Stimulated activated naive B cell treated with anti-CD40 and anti-IgM and Interleukin-4, amounts not matched to agents 10 μg/mL and 1 μg/mL and 100 μg/mL, for 72 hours (primary cell): Measurements from ENCODE around the gene ASTN2.

Experiments used
- ATAC-seq, 2 donors: fragments of 150-1000 bp; cut with Tn5 transposase; replicated peaks; 2 replicates each; pipeline ENCODE4 v1.10.0; 2021; ENCODE audit warnings: moderate library complexity in 1 of 2
- DNase-seq: peaks from one replicate; pipeline ENCODE4 v3.0.0; 2021
- H3K27ac Mint-ChIP-seq: one replicate; pipeline ENCODE4 v1.8.0; 2022; ENCODE audit warnings: mild to moderate bottlenecking, mixed read lengths
- H3K27me3 Mint-ChIP-seq, 2 donors: one replicate each; pipeline ENCODE4 v1.8.0; 2022; ENCODE audit warnings: mixed read lengths in 2 of 2
- H3K36me3 Mint-ChIP-seq, 2 donors: one replicate each; pipeline ENCODE4 v1.8.0; 2022; ENCODE audit warnings: mixed read lengths in 2 of 2, mild to moderate bottlenecking in 1 of 2
- H3K4me1 Mint-ChIP-seq, 2 donors: one replicate each; pipeline ENCODE4 v1.8.0; 2022; ENCODE audit warnings: mixed read lengths in 2 of 2, mild to moderate bottlenecking in 1 of 2
- H3K4me3 Mint-ChIP-seq, 2 donors: one replicate each; pipeline ENCODE4 v1.8.0; 2022; ENCODE audit warnings: mild to moderate bottlenecking in 2 of 2, mixed read lengths in 2 of 2, moderate library complexity in 1 of 2
- H3K9me3 Mint-ChIP-seq, 2 donors: one replicate each; pipeline ENCODE4 v1.8.0; 2022; ENCODE audit warnings: mixed read lengths in 2 of 2, mild to moderate bottlenecking in 1 of 2

ASTN2 gene

GRCh38 chr9:116984111-116984510 is 430.7 kb downstream of the ASTN2 start:
- no peaks in the 10 kb centered on the region for H3K36me3 Mint-ChIP-seq
- peaks cover 0 to 3% of the 10 kb centered on the region in 2 donors for H3K9me3 Mint-ChIP-seq
- H3K4me1 Mint-ChIP-seq, result no peaks in the 10 kb centered on the region
- H3K4me3 Mint-ChIP-seq, result no peak overlapping the region
- H3K27me3 Mint-ChIP-seq, result no peaks in the 10 kb centered on the region
- DNase-seq, result no peak
- no peak for ATAC-seq
- H3K27ac Mint-ChIP-seq, result no peak overlapping the region

DNA sequence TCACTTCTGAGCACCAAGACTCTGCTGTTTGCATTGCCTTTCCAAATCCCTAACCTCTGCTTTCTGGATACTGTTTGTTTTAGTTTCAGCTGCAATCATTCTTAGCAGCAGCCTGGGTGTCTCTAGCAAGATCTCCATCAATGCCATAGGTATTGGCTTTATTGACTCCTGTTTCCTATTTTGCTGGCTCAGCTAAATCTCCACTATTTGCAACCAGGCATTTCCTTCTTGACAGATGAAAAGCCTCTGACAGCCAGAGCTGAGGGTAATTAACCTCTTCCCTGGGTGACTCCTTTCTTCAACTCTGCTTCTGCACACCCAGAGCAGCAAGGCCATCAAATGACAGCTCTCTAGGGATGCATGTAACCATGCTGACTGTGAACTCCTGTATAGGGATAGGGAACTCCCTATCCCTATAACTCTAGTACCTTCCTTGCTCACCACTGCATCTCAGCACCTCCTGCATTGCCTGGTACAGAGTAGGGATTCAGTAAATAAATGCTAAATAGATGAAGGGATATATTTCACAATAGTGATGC is 434.2 kb downstream of the ASTN2 start:
- no peaks in the 10 kb centered on the region for H3K4me1 Mint-ChIP-seq
- no peaks in the 10 kb centered on the region for H3K27me3 Mint-ChIP-seq
- H3K36me3 Mint-ChIP-seq, result no peaks in the 10 kb centered on the region
- no peak overlapping the region for H3K4me3 Mint-ChIP-seq
- peaks cover 0 to 1% of the 10 kb centered on the region in 2 donors for H3K9me3 Mint-ChIP-seq
- DNase-seq (no peak), ATAC-seq (no peak)
- H3K27ac Mint-ChIP-seq, result no peak overlapping the region

DNA sequence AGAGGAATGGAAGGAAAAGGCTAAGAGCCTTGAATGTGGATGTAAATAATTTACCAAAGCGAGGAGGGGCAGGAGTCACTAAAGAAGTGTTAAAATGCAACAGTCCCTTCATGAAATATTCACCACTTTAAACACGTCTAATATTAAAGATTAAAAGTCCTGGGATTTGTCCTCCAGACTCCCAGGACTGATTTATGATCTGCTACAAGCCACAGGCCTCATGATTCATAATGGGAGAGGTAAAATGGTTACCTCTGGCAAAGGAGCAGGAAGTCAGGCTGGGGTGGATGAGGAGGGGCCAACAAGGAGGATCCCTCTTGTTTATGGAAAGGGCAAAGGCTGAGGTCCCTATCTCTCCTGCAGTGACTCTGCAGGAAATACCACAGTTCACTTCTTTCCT is 435.4 kb downstream of the ASTN2 start:
- Mint-ChIP-seq H3K4me1 (no peaks in the 10 kb centered on the region), H3K4me3 (no peak overlapping the region), H3K27me3 (no peaks in the 10 kb centered on the region), H3K27ac (no peak overlapping the region), H3K36me3 (no peaks in the 10 kb centered on the region), H3K9me3 (peaks cover 0 to 1% of the 10 kb centered on the region in 2 donors)
- DNase-seq, result no peak
- no peak for ATAC-seq

- peaks cover 0 to 1% of the 10 kb centered on the region in 2 donors for H3K9me3 Mint-ChIP-seq
- DNase-seq, result no peak
- H3K36me3 Mint-ChIP-seq, result no peaks in the 10 kb centered on the region
- no peak overlapping the region for H3K27ac Mint-ChIP-seq
- no peaks in the 10 kb centered on the region for H3K27me3 Mint-ChIP-seq
- H3K4me3 Mint-ChIP-seq, result no peak overlapping the region
- no peak for ATAC-seq
- no peaks in the 10 kb centered on the region for H3K4me1 Mint-ChIP-seq
These were observed 436.7 kb downstream of the ASTN2 start for GRCh38 chr9:116978155-116978554.

DNA sequence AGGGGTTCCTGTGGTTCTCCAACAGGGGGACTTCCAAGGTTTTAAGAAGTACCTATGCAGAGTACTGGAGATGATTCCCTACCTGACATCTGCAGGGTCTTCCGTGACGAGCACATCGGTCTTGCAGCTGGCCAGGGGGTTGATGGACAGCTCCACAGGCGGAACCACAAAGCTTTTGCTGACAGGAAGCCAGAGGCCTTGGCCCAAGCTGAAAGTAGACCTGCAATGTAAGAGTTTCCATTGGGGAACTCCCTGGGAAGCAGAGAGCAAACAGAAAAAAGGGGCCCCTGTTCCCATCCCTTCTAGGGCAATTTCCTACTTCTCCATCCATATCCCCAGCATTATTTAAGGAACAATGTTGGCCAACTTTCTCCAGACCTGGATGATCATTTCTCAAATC is 439.7 kb downstream of the ASTN2 start:
- Mint-ChIP-seq H3K27me3 (no peaks in the 10 kb centered on the region), H3K36me3 (no peaks in the 10 kb centered on the region), H3K4me1 (no peaks in the 10 kb centered on the region), H3K9me3 (no peaks in the 10 kb centered on the region), H3K4me3 (no peak overlapping the region), H3K27ac (no peak overlapping the region)
- ATAC-seq (no peak), DNase-seq (no peak)

DNA sequence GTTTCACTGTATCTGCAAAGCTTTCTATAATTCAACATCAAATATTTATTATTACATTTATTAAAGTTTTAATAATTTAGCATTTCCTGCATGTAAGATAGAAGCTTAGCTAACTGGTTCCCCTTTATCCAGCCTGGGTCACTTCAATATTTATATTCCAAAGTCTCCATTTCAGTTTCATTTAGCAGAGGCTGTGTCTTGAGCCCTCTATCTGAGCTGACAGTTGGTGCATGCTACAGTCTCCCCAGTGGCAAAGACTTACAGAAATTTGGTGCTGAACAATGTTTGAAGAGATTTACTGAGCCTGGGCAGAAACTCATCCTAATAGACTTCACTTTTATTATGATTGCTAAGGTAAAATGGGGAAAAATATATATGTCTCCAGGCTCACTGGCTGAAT is 448.7 kb downstream of the ASTN2 start:
- H3K27ac Mint-ChIP-seq, result no peak overlapping the region
- no peaks in the 10 kb centered on the region for H3K27me3 Mint-ChIP-seq
- H3K4me3 Mint-ChIP-seq, result no peak overlapping the region
- DNase-seq (no peak), ATAC-seq (no peak)
- H3K36me3 Mint-ChIP-seq, result no peaks in the 10 kb centered on the region
- H3K9me3 Mint-ChIP-seq, result peaks cover 0 to 3% of the 10 kb centered on the region in 2 donors
- no peaks in the 10 kb centered on the region for H3K4me1 Mint-ChIP-seq

DNA sequence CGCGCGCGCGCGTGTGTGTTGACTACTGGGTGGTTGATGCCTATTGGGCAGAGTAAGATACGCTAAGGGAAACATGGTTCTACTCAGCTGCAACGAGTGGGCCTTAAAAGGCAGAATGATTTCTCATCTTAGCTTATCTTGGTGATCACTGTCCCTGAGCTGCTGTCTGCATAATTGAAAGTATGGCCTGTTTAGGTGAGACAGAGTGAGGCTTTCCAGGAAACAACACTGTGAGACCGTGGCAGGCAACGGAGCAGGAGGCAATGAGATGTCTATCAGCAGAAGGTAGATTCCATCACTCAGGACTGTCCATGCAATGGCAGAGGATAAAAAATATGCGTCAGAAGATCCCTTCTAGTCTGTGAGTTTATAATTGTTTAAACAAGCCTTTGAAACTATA is 450.6 kb downstream of the ASTN2 start:
- H3K4me3 Mint-ChIP-seq, result no peak overlapping the region
- no peaks in the 10 kb centered on the region for H3K4me1 Mint-ChIP-seq
- H3K27ac Mint-ChIP-seq, result no peak overlapping the region
- peaks cover 0 to 2% of the 10 kb centered on the region in 2 donors for H3K27me3 Mint-ChIP-seq
- no peak for ATAC-seq
- no peaks in the 10 kb centered on the region for H3K36me3 Mint-ChIP-seq
- H3K9me3 Mint-ChIP-seq, result peaks cover 0 to 4% of the 10 kb centered on the region in 2 donors
- DNase-seq, result no peak

- H3K4me3 Mint-ChIP-seq, result no peak overlapping the region
- no peaks in the 10 kb centered on the region for H3K36me3 Mint-ChIP-seq
- peak overlapping the region; percentile 56 for H3K27ac Mint-ChIP-seq
- H3K27me3 Mint-ChIP-seq, result peaks cover 0 to 9% of the 10 kb centered on the region in 2 donors
- DNase-seq (no peak), ATAC-seq (peak in 1 of 2 donors; percentile 8)
- H3K4me1 Mint-ChIP-seq, result no peaks in the 10 kb centered on the region
- peaks cover 0 to 4% of the 10 kb centered on the region in 2 donors for H3K9me3 Mint-ChIP-seq
These were observed 455.0 kb downstream of the ASTN2 start for GRCh38 chr9:116959809-116960208.

DNA sequence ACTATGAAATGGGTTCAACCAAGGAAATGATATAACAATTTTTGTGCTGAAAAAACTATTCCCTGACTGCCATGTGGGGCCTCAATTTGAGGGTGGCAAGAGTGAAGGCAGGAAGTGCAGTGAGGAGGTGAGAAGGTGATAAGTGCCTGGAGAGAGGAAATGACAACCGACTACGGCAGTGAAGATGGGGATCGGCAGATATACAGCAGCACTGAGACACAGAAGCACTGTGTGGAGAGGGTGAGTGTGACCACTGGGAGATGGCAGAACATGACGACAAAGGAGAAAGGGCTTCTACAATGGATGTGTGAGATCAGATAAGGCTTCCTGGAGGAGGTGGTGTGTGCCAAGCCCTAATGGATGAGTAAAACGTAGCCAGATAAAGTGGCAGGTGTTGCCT is 456.0 kb downstream of the ASTN2 start:
- H3K27ac Mint-ChIP-seq, result no peak overlapping the region

GRCh38 chr9:116954731-116955130 is 460.1 kb downstream of the ASTN2 start:
- ATAC-seq, result no peak
- Mint-ChIP-seq H3K27ac (no peak overlapping the region), H3K27me3 (peaks cover 0 to 9% of the 10 kb centered on the region in 2 donors), H3K4me1 (no peaks in the 10 kb centered on the region), H3K9me3 (peaks cover 0 to 5% of the 10 kb centered on the region in 2 donors), H3K4me3 (no peak overlapping the region), H3K36me3 (no peaks in the 10 kb centered on the region)
- DNase-seq, result no peak

More for the DNA sequence above, 456.0 kb downstream of the ASTN2 start:
- Mint-ChIP-seq H3K4me3 (no peak overlapping the region), H3K4me1 (no peaks in the 10 kb centered on the region), H3K36me3 (no peaks in the 10 kb centered on the region), H3K9me3 (peaks cover 0 to 4% of the 10 kb centered on the region in 2 donors), H3K27me3 (peaks cover 0 to 9% of the 10 kb centered on the region in 2 donors)
- ATAC-seq, result no peak
- no peak for DNase-seq

DNA sequence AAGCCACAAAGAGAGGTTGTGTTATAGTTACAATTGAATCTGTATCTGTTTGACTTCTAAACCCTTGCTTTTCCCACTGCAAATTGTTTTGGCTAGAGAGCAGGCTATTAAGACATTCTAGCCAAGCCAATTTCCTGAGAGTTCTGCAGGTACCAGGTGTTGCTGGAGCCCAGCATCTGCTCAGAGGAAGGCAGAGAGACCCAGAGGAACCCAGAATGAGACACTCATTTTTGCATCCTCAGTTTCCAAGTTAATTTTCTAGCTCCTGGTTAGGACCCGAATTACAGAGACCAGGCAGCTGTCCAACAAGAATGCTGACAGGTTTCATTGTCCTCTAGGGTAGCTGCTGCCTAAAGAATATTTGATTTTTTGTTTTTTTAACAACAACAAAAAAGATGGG is 461.6 kb downstream of the ASTN2 start:
- ATAC-seq, result no peak
- H3K9me3 Mint-ChIP-seq, result peaks cover 3 to 5% of the 10 kb centered on the region in 2 donors
- DNase-seq, result no peak
- peaks cover 0 to 6% of the 10 kb centered on the region in 2 donors for H3K27me3 Mint-ChIP-seq
- H3K4me3 Mint-ChIP-seq, result no peak overlapping the region
- H3K27ac Mint-ChIP-seq, result no peak overlapping the region
- H3K36me3 Mint-ChIP-seq, result no peaks in the 10 kb centered on the region
- no peaks in the 10 kb centered on the region for H3K4me1 Mint-ChIP-seq

DNA sequence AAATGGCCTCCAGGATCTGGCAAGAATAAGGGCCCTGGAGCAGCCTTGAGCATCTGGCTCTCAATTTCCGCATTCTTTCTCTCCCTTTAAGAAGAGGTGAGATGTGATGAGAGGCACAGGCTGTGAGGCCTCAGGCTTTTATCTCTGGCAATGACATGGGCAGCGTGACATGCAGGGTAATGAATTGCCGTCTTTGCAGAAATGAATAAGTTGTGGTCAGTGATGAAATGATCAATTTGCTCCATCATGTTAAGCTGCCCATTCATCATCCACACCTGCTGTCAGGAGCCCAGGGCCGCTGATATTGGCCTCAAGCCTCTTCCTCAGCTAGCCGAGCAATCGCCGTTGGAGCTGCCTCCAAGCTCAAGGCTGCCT is 462.4 kb downstream of the ASTN2 start:
- DNase-seq (no peak), ATAC-seq (no peak)
- no peak overlapping the region for H3K27ac Mint-ChIP-seq
- H3K4me1 Mint-ChIP-seq, result no peaks in the 10 kb centered on the region
- no peak overlapping the region for H3K4me3 Mint-ChIP-seq
- peaks cover 0 to 6% of the 10 kb centered on the region in 2 donors for H3K27me3 Mint-ChIP-seq
- H3K36me3 Mint-ChIP-seq, result no peaks in the 10 kb centered on the region
- peaks cover 3 to 5% of the 10 kb centered on the region in 2 donors for H3K9me3 Mint-ChIP-seq

DNA sequence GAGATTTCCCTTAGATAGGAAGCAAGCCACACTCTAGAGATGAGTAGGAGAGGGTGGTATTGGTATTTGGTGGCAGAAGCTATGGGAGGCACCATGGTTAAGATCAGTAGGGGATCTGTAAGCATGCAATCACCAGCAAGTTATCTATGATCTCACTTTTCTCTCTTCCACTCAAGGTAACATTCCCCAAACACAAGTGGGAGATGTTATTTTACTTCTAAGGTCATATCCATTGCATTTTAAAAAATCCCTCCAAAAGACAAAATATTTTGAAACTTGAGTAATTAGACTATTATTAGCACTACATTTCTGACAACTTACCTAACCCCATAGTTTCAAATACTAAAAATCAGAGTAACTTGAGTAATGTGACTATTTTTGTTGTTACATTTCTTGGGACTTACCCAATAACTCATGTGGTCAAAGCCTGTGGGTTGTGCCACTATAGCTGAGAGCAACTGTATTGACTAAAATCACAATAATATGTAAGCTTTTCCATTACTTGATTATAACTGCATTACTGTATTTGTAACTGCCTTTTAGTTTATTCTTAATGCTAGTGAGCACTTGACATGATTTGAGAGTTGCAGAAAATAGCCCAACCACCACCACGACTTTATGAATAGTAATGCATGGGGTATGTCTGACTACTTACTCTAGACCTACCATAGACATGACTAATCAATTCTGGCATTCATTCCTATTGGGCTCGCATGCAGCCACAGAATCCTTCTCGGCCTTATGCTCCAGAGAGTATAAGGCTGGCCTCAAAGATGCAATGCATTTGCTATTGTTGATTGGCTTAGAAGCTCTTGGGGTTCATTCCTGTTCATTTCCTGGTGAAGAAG is 463.0 kb downstream of the ASTN2 start:
- H3K27ac Mint-ChIP-seq, result no peak overlapping the region
- H3K9me3 Mint-ChIP-seq, result peaks cover 3 to 5% of the 10 kb centered on the region in 2 donors
- H3K4me3 Mint-ChIP-seq, result no peak overlapping the region
- H3K36me3 Mint-ChIP-seq, result no peaks in the 10 kb centered on the region
- H3K27me3 Mint-ChIP-seq, result peaks cover 0 to 6% of the 10 kb centered on the region in 2 donors
- DNase-seq (no peak), ATAC-seq (peak; percentile 53 to 84)
- no peaks in the 10 kb centered on the region for H3K4me1 Mint-ChIP-seq

DNA sequence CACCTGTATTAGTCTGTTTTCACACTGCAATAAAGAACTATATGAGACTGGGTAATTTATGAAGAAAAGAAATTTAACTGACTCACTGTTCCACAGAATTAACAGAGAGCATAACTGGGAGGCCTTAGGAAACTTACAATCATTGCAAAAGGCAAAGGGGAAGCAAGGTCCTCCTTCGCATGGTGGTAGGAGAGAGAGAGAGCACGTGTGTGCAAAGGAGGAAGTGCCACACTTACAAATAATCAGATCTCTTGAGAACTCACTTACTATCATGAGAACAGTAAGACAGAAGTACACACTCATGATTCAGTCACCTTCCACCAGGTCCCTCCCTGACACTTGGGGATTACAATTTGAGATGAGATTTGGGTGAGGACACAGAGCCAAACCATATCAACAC is 469.0 kb downstream of the ASTN2 start:
- H3K27me3 Mint-ChIP-seq, result peaks cover 5 to 6% of the 10 kb centered on the region in 2 donors
- peaks cover 3 to 7% of the 10 kb centered on the region in 2 donors for H3K9me3 Mint-ChIP-seq
- H3K36me3 Mint-ChIP-seq, result no peaks in the 10 kb centered on the region
- no peak overlapping the region for H3K4me3 Mint-ChIP-seq
- no peak overlapping the region for H3K27ac Mint-ChIP-seq
- peak; percentile 16 to 46 for ATAC-seq
- peaks cover 0 to 4% of the 10 kb centered on the region in 2 donors for H3K4me1 Mint-ChIP-seq
- no peak for DNase-seq
